ENCODE measurements around the gene SNTG2.

The SNTG2 gene

DNA sequence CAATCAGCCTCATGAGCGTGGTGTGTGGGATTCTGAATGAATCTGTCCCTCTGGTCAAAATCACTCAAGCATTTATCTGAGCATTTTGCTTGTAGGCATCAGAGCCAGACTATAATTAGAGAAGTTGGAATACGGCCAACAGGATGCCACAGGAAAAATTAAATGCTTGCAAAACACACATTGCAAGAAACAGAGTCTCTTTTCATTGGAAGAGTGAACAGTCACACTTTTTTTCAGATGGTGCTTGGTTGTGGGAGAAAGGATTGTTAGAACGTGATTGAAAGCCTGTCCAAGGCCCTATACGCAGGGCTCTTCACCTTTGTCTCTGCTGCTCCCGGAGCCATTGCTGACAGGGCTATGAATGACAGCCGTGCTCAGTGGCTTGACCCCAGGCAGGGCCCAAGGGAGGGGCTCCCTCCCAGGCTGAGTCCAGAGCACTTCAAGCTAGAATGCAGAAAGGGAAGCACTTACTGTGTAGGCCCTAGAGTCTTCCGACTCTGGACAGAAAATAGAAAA lies 59.8 kb downstream of the SNTG2 start:
- no peak for DNase-seq

DNA sequence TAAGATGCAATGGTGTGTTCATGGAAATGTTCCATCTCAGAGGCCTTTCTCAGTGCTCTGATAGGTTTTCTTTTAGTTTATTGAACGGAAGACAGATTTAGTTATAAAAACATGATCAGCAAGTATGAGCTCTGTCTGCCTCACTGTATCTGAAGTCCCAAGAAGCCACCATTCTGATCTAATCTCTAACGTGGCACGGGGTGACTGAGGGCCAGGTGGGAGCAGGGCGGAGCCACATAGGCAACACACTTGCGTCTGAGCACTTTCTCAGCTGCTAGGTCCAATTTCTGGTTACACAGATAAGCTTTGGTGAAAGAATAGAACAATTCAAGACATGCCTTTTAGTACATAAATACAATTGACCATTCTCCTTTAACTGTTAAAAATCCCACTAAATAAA lies 60.4 kb downstream of the SNTG2 start:
- DNase-seq: no peak

DNA sequence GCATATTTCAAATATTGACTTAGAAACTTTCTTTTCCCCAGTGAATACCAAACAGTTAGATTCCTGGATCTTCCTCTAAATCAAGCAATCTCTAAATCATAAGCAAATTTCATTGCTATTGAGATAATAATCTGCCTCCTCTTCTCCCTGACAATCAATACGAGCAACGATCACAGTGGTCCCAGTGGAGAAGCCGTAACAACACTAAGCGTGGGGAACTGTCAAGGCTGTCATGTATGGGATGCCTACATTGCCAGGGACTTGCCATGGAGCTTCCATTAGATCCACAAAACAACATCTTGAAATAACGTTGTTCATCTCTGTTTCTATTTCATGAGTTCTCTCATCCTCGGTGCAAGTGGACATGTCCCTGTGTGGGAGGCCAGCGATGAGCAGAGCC lies 61.3 kb downstream of the SNTG2 start:
- no peak for DNase-seq

DNA sequence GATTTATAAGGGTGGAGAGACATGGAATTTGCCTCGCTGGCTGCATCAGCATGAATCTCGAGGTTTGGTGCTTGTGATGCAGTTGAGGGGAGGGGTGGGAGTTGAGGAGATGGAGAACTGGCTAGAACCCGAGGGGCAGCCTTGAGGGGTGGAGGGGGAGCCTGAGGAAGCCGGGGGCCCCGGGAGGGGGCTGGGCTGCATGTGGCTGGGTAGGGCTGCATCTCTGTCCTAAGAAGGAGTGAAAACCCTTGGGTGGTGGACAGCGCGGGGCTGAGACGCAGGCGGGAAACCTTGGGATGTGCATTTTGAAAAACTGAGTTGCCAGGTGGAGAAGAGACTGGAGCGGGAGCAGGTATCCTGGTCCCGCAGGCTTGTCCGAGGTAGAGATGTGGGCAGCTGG lies 64.2 kb downstream of the SNTG2 start:
- no peak for DNase-seq

DNA sequence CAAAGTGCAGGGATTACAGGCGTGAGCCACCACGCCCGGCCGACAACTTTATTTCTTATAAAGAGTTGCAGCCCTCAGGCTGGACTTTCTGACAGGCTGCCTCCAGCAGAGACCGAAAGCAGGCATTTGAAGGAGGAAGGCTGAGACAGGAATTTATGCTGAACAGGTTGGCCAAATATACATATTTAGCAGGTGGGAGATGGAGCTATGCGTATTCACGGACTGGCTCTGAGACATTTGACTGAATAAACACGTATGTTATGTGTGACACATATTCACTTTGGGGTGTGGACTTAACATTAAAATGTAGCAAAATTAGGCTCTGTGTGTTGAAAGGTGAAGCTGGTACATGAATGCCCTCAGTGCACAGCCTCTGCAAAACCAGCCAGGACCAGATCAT lies 65.9 kb downstream of the SNTG2 start:
- no peak for DNase-seq

DNA sequence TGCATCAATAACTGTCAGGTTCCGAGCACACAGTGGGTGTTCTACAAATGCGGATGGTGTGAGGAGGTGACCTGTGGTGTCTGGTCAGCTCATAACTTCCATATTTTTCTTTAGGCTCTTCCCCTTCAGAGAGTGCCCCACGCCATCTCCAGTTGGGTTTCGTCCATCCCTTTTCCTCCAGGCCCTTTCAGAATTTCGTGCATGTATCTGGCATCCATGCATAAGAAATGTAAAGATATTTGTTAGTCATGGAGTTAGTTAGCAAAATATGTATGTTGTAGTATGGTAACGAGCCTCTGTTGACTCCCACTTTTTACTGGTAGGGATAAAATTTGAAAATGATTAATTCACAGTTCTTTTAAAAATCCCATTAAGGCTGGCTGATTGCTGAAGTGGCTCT lies 67.2 kb downstream of the SNTG2 start:
- DNase-seq: no peak

DNA sequence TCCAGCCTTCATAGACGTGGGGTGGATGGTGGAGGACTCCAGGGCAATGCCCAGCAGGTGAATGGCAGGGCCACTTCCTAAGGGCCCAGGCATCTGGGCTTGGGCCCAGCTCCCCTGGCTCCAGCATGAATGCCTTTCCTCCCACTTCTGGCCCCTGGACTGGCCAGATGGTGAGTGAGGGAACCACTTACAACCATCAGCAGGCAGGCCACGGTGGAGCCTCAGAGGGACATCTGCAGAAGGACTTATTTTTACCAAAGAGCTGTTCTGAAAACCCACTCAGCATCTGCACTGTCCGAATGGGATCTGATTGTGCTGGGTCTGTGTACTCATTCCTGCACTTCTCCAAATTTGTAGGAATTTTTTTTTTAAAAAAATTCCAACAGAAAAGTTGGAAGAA lies 69.6 kb downstream of the SNTG2 start:
- no peak for DNase-seq

DNA sequence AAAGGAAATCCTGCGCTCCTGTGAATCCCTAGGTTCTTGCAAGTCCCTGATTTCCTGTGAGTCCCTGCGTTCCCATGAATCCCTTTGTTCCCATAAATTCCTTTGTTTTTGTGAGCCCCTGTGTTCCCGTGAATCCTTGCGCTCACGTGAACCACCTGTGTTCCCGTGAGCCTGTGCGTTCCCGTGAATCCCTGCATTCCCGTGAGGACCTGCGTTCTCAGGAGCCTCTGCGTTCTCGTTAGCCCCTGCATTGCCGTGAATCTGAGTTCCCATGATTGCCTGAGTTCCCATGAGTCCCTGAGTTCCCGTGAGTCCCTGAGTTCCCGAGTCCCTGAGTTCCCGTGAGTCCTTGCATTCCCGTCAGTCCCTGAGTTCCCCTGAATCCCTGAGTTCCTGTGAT lies 71.5 kb downstream of the SNTG2 start:
- no peak for DNase-seq

DNA sequence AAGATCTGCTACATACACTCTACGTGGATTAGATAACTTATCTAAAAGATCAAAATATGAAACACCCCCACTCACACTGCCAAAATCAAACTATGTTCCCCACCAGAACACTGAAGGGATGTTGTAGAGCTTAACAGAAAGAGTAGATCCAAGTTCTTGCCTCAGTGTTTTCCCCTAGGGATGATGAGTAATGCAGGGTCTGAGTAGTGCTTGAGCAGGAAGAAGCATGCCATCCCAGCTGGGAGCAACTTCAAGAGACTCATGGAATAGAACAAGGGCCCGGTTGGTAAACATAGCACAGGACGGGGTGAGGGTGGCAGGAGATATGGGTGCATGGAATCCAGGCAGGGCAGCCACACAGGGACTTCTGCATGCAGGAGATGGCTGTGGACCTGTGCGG lies 74.3 kb downstream of the SNTG2 start:
- no peak for DNase-seq

DNA sequence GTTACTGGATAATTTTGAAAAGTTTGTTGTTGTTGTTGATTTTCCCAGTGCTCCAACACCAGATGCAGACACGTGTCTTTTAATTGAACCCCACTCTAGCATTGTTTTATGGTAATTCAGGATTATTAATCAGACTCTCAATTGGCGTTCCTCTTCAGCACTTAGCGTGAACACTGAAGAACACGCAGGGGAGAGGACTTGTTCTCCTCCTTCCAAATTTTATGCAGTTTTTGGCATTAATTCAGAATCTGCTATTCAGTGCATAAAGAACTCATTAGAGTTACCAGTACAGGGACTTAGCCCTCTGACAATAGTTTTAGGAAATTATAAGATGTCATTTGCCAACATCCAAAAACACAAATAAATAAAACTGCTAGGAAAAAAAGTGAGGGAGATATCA lies 75.5 kb downstream of the SNTG2 start:
- DNase-seq: no peak

DNA sequence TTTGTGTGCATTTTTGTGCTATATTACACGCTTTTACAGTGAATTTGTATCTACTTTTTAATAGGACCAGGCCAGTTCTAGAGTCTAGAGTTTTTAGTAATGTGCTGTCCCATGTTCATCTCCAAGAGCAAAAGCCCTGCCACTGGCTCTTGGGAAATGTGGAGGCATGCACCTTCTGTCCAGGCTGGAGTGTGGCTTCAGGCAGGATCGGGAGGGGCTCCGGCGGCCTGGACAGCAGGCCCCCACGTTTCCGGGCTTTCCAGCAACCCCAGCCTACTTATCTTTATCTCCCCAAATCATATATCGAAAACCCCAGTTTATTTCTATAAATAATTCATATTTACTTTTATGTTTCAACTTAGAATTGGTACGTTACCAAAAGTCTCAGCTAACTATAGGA lies 78.2 kb downstream of the SNTG2 start:
- no peak for DNase-seq

DNA sequence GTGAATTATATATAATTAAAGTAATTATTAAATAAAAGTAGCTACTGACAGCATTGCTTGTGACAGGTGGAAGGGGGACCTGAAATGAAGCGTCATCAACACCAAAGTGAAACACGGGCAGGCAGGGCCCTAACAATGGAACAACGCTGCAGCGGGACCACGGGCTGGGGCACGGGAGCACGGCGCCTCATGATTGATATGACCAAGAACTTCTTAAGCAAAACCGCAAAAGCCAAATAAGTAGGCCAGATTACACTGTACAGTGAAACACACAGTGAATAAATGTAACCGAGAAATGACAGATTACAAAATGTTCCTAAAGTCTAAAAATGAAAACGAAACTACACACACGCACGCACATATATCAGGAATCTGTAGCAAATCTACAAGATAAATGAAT lies 81.4 kb downstream of the SNTG2 start:
- DNase-seq: peak; percentile 55

DNA sequence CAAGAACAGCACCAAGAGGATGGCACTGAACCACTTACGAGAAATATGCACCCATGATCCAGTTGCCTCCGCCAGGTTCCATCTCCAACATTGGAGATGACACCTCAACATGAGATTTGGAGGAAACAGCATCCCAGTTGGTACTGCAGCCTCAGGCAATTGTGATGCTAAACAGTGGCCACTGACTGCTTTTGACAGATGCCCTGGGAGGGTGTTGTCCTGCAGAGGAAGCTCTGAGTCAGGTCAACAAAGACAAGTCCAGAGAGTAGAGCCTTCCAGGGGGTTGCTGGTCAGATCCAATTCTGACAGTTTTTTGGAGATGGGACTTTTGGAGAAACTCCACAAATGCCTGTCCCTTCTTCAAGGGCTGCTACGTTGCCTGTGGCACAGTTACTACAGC lies 82.4 kb downstream of the SNTG2 start:
- DNase-seq: no peak

DNA sequence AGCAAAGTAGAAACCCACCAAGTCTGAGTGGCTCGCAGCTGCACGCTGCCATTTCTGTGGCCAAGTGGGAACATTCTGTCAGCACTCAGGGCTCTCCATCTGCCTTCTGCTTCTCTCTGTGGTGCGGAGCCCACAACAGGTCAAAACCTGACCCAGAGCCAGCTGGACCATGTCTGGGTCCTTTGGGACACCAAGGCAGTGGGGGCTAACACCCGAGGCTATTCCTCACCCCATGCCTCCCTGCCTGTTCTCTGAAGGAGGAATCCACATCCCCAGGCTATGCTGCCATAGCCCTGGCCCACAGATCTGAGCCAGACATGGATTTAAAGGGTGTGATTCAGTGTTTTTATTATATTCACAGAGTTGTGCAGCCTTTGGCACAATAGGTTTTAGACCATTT lies 86.4 kb downstream of the SNTG2 start:
- no peak for DNase-seq

DNA sequence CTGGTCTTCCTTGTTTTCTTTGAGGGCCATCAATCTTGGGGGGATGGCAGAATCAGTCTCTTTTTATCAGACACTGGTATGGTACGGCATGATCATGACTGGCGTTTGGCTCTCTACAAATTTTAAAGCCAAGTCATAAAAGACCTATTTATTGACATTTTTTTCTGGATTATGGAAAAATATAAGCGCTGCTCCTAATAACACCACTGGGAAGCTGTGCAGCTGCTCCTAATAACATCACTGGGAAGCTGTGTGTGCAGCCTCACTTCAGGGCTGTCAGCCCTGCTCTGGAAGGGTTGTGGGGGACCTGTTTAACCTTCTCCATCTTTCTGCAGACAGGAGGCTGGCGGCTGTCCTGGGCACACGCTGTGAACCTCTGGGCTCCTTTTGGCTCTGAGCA lies 88.9 kb downstream of the SNTG2 start:
- no peak for DNase-seq

DNA sequence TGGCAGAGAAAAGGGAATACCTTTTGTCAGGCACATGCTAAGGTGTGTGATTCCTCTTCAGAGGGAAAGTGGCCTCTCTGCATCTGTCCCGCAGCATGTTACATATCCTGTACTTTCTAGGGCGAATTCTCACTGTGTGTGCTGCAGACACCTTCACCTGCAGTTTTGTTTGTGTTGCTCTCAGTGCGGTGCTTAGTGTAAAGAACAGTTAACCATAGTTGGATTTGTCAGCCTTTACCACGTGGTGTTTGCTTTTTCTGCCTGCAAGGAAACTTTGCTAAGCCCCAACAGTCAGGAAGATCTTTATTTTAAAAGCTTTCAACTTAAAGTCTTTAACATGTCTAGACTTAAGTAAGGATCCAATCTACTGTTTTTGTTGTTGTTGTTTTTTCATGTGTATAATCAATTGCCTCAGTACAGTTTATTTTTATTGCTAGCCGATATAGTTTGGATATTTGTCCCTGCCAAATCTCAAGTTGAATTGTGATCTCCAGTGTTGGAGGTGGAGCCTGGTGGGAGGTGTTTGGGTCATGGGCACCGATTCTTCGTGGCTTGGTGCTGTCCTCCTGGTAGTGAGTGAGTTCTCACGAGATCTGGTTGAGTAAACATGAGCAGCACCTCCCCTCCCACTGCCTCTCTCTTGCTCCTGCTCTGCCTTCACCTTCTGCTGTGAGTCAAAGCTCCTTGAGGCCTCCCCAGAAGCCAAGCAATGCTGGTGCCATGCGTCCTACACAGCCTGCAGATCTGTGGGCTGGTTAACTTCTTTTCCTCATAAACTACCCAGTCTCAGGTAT lies 90.6 kb downstream of the SNTG2 start:
- DNase-seq: no peak

DNA sequence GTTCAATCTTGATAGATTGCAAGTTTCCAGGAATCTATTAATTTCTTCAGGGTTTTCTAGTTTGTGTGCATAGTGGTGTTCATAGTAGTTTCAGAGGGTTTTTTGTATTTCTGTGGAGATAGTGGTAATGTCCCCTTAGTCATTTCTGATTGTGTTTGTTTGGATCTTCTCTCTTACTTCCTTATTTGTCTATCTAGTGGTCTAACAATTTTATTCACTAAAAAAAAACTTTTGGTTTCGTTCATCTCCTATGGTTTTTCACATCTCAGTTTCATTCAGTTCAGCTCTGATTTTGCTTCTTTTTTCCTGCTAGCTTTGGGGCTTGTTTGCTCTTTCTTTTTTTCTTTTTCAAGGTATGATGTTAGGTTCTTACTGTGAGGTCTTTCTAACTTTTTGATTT lies 94.5 kb downstream of the SNTG2 start:
- DNase-seq: no peak

DNA sequence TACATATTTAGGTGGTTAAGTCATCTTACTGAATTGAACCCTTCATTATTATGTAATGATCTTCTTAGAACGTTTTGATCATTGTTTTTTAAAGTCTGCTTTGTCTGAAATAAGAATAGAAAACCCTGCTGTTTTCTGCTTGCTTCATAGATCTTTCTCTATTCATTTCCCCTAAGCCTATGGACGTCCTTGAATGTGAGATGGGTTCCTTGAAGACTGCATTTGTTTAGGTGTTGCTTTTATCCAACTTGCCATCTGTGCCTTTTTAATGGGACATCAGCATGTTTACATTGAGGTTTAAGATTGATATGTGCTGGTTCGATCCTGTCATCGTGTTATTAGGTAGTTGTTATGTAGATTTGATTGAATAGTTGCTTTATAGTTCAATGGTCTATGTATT lies 95.4 kb downstream of the SNTG2 start:
- DNase-seq: no peak

DNA sequence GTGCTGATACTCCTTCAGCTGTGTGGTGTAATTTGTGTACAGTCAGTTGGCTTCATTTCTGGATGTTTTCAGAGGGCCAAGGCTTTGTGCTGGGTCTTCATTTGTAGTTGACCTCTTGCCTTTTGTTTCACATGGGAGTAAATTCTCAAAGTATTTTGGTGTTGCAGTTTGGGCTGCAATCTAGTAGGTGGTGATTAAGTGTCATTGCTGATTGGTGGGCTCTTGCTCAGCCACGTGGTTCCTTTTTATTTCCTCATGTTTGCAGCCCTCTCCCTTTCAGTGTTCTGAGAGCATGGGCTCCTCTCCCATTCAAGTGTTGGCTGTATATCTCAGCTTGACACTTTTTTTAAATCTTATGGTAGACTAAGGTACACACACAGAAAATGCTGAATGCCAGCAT lies 96.8 kb downstream of the SNTG2 start:
- DNase-seq: peak; percentile 8

DNA sequence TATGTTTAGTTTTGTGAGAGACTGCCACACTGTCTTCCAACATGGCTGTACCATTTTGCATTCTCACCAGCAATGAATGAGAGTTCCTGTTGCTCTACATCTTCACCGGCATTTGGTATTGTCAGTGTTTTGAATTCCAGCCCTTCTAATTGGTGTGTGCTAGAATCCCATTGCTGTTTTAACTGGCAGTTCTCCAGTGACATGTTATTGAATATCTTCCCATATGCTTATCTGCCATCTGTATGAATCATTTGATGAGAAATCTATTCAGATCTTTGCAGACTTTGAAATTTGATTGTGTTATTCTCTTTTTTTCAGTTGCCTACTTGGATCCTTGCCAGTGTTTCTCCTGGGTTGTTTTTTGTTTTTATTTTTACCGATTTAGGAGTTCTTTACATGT lies 99.0 kb downstream of the SNTG2 start:
- no peak for DNase-seq

DNA sequence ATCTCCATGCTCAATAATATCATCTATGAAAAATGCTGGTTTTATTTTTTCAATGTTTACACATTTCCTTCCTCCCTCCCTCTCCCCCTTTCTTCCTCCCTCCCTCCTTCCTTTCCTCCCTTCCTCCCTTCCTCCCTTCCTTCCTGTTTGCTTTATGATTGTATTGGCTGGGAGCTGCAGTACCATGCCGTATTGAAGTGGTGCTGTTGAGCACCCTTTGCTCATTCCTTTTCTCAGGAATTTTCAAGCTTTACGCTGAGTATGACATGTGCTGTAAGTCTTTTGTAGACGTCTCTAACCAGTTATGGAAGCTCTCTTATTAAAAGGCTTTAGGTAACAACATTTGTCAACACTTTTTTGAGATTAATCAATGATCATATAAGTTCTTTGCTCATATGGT lies 100.4 kb downstream of the SNTG2 start:
- no peak for DNase-seq

DNA sequence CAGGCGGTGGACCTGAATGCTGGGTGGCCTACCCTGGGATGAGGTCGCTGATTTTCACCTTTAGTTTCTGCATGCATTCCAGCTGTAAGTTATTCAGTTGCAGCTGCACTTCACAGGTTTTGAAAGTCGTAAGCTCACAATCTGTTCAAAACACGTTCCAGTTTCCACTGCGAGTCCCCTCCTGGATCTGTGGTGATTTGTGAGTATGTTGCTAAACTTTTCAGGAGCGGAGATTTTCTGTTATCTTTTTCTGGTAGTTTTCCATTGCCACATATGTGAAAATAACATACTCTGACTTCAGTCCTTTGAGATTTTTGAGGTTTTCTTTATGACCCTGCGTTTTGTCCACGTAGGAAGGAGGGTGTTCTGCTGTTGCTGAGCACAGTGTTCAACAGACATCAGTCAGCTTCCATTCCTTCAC lies 102.1 kb downstream of the SNTG2 start:
- no peak for DNase-seq

DNA sequence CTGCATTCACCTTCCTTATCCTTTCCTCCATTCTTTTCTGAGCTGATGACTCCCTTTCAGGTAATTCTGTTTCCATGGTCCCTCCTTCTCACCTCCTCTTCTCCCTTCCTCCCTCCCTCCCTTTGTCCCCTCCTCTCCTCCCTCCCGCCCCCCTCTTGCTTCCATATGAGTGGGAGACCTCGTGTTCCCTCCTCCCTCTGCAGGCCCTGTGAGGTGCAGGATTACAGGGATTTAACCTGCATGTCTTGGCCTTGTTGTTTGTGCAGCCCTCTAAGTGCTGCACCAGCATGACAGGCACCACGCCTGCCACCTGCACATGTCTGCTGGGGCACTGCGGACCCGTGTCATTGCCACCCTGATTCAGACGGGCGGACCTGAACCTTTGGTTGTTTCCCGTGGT lies 103.1 kb downstream of the SNTG2 start:
- DNase-seq: no peak

DNA sequence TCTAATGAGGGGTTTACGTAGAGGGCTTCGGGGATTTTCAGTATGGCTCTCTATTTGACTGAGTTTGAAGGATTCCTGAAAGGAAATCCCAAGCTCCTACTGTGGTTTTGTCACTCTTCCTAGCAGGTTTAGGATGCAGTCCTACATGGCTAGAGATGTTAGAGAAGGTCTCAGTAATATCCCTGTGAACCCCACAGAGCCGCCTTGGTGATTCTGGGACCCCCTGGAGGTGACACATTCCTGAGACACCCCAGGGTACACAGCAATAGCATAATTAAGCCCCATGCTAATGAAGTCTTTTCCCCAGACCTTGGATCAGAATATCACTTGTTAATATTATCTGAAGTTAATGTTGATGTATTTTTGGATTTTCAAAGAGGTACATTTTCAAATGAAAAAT lies 103.8 kb downstream of the SNTG2 start:
- DNase-seq: no peak

DNA sequence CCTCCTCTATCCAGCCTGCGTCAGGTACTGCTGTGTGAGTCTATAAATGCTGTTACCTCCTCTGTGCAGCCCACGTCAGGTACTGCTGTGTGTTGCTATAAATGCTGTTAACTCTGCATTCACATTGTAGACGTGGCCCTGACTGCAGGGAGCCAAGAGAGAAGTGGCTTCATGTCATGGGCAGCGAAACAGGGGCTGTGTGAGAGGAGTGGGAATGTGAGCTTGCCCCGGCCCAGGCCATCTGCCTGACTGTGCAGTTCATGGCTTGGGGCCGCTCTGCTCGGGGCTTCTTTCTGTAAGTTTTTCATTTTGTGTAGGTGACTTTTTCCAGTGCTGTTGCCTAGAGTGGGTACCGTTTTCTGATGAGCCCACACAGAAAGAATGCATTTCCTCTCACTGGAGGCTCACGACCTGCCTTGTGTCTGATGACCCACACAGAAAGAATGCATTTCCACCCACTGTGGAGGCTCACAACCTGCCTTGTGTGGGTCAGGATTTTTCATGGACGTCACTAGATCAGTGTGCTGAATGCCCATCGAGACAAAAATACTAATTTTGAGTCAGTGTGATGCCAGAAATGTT lies 104.5 kb downstream of the SNTG2 start:
- no peak for DNase-seq

Measured in OCI-M1 (cell line).